Stimulated activated effector memory CD8-positive, alpha-beta T cell treated with anti-CD3 and anti-CD28 coated beads, Interleukin-12 subunit alpha, Interleukin-12 subunit beta, amount 100 ng/mL, for 72 hours (primary cell): Measurements from ENCODE around the gene LSR.
"Not testable (repeated sequence)": the region's sequence is repeated elsewhere in the genome, so short reads cannot be mapped to it uniquely, and the experiment has no call there.

Experiments
- ATAC-seq: fragments of 150-1000 bp; cut with Tn5 transposase; 2 replicates; pipeline ENCODE4 v1.10.0; 2021
- DNase-seq, 2 donors: peaks; one replicate each; pipeline ENCODE4 v3.0.0; 2021 to 2022; ENCODE audit warnings: low spot score in 2 of 2
- H3K27ac Mint-ChIP-seq: one replicate; pipeline ENCODE4 v1.8.0; 2022; ENCODE audit warnings: mild to moderate bottlenecking, mixed read lengths
- H3K36me3 Mint-ChIP-seq: one replicate; pipeline ENCODE4 v1.8.0; 2022; ENCODE audit warnings: mild to moderate bottlenecking, mixed read lengths
- H3K4me1 Mint-ChIP-seq: one replicate; pipeline ENCODE4 v1.8.0; 2022; ENCODE audit warnings: mixed read lengths
- H3K4me3 Mint-ChIP-seq: one replicate; pipeline ENCODE4 v1.8.0; 2022; ENCODE audit warnings: mild to moderate bottlenecking, mixed read lengths
- H3K9me3 Mint-ChIP-seq: one replicate; pipeline ENCODE4 v1.8.0; 2022; ENCODE audit warnings: mixed read lengths

Gene LSR

DNA sequence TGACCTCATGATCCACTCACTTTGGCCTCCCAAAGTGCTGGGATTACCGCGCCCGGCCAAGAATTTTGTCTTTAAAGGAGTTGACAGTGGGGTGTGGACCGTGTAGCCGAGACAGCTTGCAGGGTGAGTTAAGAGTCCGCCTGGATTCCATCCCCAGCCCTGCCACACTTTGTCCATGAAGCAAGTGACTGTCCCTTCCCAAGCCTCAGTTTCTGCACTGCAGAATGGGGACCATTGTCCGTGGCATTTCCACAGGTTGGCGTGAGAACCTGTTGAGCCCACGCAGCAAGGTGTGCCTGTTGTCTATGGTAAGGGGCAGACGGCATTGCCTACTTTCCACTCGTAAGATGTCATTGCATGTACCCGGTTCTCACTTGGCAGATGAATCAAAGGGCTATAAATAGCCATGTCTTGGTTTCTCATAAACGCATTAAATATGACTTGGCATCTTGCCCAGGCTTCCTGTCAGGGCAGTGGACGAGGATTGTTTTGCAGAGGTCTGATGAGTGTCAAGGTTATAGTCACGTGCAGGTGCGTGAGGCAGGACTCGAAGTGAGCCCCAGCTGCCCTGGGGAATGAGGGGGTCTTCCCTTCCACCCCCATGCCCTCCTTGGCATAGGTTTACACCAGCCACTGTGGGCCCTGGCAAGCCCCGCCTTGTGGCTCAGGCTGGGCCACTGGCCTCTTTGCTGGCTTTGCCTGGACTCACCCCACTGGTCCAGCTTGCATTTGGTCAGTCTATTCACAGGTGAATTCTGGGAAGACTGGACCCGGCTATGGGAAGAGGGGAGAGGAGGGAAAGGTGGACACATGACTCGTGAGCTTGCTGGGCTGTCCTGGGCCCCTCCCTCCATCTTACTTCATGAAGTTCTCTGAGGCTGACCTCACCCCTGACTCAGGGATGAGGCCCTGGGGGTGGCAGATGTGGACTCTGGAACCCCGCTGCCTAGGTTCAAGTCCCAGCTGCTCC is 34.9 kb upstream of the LSR start:
- ATAC-seq (peak; percentile 87), DNase-seq (peak; percentile 57 to 82)
- H3K27ac Mint-ChIP-seq = peak overlapping the region; percentile 97
- no peaks in the 10 kb centered on the region for H3K9me3 Mint-ChIP-seq
- H3K36me3 Mint-ChIP-seq = peaks cover 27% of the 10 kb centered on the region
- H3K4me1 Mint-ChIP-seq = peaks cover 64% of the 10 kb centered on the region
- H3K4me3 Mint-ChIP-seq = peak overlapping the region; percentile 64

DNA sequence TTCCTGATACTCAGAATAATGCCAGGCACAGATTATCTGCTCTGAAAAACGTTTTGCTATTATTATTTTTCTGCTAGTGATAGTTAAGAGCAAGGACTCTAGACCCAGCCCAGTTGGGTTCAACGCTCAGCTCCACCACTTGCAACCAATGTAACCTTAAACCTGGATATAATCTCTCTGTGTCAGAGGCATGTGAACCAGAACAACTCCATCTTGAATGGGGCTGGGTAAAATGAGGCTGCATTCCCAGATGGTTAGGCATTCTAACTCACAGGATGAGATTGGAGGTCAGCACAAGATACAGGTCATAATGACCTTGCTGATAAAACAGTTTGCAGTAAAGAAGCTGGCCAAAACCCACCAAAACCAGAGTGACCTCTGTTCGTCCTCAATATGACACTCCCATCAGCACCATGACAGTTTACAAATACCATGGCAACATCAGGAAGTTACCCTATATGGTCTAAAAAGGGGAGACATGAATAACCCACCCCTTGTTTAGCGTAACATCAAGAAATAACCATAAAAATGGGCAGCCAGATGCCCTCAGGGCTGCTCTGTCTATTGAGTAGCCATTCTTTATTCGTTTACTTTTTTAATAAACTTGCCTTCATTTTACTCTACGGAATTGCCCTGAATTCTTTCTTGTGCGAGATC is 33.9 kb upstream of the LSR start:
- Mint-ChIP-seq H3K9me3 (peaks cover 4% of the 10 kb centered on the region), H3K36me3 (peaks cover 27% of the 10 kb centered on the region), H3K4me1 (peaks cover 64% of the 10 kb centered on the region), H3K27ac (peak overlapping the region; percentile 97), H3K4me3 (no peak overlapping the region)
- ATAC-seq (no peak), DNase-seq (no peak)

DNA sequence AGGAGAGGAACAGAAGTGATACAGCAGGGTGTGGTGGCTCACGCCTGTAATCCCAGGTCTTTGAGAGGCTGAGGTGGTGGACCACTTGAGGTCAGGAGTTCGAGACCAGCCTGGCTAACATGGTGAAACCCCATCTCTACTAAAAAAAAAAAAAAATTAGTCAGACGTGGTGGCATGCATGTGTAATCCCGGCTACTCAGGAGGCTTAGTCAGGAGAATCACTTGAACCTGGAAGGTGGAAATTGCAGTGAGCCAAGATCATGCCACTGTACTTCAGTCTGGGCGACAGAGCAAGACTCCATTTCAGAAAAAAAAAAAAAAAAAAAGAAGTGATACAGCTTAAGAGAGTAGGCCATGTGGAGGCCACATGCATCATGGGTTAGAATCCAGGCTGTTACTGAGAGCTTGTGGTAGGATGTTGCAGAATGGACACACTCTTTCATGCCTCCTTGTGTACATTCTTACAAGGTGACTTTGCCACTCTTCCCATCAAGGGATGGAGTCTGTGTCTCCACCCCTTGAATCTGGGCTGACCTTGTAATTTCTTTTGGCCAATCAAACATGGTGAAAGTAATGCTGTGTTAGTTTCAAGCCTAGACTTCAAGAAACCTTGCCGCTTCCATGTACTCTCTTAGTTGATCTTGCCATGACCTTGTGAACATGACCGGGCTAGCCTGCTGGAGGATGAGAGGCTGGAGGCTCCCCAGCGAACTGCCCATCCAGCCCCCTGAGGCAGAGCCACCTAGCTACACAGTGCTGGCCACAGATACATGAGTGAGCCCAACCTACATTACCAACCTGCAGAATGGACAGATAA is 32.6 kb upstream of the LSR start:
- no peak for DNase-seq
- peaks cover 4% of the 10 kb centered on the region for H3K9me3 Mint-ChIP-seq
- ATAC-seq = no peak
- peaks cover 20% of the 10 kb centered on the region for H3K36me3 Mint-ChIP-seq
- H3K4me3 Mint-ChIP-seq = no peak overlapping the region
- peaks cover 56% of the 10 kb centered on the region for H3K4me1 Mint-ChIP-seq
- H3K27ac Mint-ChIP-seq = peak overlapping the region; percentile 80

DNA sequence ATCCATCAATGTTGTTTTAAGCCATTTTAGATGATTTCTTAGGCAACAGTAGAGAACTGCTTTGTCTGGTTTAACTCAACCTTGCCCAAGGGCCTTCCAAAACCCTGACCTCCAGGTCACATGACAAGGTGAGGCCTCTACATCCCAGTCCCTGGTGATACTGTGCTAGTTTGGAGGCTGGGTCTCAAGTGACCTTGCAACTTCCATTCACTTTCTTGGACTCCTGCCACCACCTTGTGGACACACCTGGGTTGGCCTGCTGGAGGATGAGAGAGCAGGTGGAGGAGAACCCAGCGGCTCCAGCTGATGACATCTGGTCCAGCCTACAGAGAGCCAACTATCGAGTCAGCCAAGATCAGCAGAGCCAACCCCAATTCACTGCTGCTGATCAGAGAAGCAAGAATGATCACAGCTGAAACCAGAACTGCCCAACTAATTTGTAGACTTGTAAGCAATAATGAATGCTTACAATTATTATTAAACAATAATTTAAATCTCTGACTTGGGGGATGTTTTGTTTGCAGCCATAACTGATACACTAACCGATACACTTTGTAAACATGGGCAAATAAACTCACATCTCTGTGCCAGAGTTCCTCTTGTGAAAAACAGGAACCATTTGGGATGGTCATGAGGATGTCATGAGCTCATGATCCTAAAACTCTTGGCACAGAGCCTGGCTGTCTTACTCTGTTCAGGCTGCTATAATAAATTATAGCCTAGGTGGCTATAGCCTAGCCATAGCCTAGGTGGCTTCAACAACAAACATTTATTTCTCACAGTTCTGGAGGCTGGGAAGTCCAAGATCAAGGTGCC is 31.8 kb upstream of the LSR start:
- peaks cover 47% of the 10 kb centered on the region for H3K4me1 Mint-ChIP-seq
- DNase-seq = no peak
- H3K9me3 Mint-ChIP-seq = peaks cover 4% of the 10 kb centered on the region
- H3K36me3 Mint-ChIP-seq = peaks cover 13% of the 10 kb centered on the region
- no peak overlapping the region for H3K4me3 Mint-ChIP-seq
- H3K27ac Mint-ChIP-seq = peak overlapping the region; percentile 80
- no peak for ATAC-seq

DNA sequence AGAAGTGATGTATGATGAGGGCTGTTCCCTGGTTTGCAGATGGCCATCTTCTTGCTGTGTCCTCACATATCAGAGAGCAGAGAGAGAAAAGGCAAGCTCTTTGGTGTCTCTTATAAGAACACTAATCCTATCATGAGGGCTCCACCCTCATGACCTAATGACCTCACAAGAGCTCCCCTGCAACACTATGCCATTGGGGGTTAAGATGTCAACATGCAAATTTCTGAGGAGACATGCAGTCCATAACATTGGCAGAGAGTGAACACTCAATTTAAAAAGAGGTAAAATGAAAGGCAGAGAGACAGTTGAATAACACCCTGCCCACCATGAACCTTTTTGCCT is 31.2 kb upstream of the LSR start:
- Mint-ChIP-seq H3K4me1 (peaks cover 45% of the 10 kb centered on the region), H3K36me3 (peaks cover 7% of the 10 kb centered on the region), H3K27ac (no peak overlapping the region), H3K9me3 (peaks cover 4% of the 10 kb centered on the region), H3K4me3 (no peak overlapping the region)
- ATAC-seq = no peak
- no peak for DNase-seq

DNA sequence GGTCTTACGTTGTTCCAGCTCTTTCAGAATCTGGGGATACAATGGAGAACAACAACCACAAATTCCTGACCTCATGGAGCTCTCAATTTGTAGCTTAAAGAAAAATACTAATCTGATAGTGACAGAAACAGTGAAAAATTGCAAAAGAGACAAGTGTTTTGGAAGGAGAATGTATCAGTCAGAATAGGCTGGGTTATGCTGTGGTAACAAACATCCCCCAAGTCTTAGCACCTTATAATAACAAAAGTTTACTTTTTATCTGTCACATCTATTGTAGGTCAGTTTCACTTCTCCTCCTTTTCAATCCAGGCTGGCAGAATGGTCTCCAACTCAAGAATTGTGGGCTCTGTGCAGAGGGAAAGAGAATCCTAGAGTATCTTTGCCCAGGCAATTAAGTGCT is 29.8 kb upstream of the LSR start:
- ATAC-seq = no peak
- Mint-ChIP-seq H3K4me1 (peaks cover 39% of the 10 kb centered on the region), H3K36me3 (peaks cover 2% of the 10 kb centered on the region), H3K27ac (no peak overlapping the region), H3K9me3 (peaks cover 4% of the 10 kb centered on the region), H3K4me3 (no peak overlapping the region)
- DNase-seq = no peak

DNA sequence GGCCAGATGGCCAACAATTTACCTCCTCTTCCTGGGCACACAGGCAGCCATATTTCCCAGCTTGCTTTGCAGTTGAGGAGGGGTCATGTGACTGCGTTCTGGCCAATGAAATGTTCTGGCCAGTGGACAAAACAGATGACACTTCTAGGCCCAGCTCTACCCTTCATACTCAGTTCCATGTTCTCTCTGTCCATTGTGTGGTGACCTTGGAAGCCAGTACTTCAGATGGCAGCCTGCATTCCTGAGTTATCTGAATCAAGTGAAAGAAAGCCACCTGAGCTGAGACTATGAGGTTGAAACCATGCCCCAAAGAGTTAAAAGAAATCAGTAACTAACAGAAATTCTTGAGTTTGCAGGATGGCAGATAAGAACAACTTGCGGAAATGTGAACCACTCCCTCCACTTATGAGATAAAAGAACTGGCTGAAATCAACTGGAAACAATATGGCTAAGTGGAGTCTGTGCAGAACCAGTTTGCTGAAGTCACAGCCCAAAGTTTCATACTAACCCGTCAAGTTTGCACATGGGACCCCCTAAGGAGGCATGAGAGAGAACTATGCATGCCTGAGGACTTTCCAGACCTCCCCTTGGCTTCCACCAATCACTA is 28.4 kb upstream of the LSR start:
- H3K9me3 Mint-ChIP-seq = peaks cover 4% of the 10 kb centered on the region
- H3K27ac Mint-ChIP-seq = no peak overlapping the region
- no peaks in the 10 kb centered on the region for H3K36me3 Mint-ChIP-seq

DNA sequence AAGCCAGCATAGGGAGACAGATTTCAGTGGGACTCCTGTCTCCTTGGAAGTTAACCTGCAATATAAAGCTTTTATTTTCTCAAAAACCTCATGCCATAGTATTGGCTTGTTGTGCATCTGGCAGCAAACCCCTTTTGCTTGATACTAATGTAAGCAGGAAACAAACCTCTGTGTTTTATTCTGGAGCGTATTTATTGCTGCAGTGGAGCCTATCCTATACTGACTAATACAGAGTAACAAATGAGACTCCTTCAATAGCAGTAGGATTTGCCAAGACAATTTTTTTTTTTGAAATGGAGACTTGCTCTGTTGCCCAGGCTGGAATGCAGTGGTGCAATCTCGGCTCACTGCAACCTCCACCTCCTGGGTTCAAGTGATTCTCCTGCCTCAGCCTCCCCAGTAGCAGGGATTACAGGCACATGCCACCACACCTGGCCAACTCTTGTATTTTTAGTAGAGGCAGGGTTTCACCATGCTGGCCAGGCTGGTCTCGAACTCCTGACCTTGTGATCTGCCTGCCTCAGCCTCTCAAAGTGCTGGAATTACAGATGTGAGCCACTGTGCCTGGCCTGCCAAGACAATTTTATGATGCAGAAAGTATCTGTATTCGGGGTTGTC is 27.7 kb upstream of the LSR start:
- H3K4me3 Mint-ChIP-seq, H3K36me3 Mint-ChIP-seq, H3K27ac Mint-ChIP-seq, H3K9me3 Mint-ChIP-seq, ATAC-seq, DNase-seq: not testable (repeated sequence)
- peaks cover 20% of the 10 kb centered on the region for H3K4me1 Mint-ChIP-seq

More for the DNA sequence above, 28.4 kb upstream of the LSR start:
- DNase-seq = no peak
- Mint-ChIP-seq H3K4me3 (no peak overlapping the region), H3K4me1 (peaks cover 26% of the 10 kb centered on the region)
- no peak for ATAC-seq

DNA sequence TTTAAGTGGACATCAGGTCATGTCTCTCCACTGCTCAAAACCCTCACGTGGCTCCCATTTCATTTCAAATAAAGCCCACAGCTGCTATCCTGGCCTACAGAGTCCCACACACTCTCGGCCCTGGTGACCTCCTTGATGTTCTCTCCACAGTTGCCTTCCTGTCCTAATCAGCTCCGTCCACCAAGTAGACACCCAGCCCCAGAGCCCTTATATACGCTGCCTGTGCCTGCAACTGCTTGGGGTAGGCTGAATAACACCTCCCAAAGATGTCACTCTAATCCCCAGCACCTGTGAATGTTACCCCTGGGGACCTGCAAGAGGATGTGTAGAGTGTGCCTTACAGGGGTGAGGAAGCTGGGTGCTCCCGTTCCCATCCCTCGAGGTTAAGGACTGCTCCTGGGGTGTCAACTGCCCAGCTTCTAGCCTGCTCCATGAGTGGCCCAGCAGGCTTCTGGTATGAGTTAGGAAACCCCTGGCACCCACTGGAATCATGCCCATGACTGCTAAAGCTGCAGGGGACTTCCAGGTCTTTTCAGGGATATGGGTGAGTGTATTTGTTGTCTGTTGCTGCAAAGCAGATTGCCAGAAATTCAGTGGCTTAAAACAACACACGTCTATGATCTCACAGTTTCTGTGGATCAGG is 26.3 kb upstream of the LSR start:
- Mint-ChIP-seq H3K4me1 (peaks cover 10% of the 10 kb centered on the region), H3K9me3 (peaks cover 4% of the 10 kb centered on the region), H3K36me3 (no peaks in the 10 kb centered on the region), H3K27ac (no peak overlapping the region), H3K4me3 (no peak overlapping the region)
- ATAC-seq = no peak
- DNase-seq = no peak

DNA sequence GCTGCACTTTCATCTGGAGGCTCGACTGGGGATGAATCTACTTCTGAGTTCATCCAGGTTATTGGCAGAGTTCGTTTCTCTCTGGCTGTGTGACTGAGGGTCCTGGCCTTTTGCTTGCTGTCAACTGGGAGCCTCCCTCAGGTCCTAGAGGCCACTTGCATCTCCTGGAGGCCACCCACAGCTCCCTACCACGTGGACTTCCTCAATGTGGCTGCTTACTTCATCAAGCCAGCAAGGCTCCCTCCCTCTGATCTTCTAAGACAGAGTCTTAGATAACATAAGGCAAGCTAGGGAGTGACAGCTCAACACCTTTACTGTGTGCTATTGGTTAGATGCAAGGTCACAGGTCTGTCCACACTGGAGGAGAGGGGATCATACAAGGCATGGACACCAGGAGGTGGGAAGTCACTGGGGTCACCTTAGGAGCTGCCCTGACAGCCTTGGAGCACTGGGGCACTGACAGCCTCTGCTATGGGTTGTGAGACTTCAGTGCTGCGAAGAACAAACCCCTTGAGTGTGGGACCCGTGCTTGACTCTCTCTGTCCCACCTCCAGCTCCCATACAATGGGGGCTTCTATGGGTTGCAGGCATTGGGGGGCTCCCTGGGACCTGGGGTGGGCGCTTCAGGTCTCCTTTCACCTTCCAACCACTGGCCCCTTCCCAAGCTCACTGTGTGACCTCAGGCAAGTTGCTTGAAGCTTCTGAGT is 25.6 kb upstream of the LSR start:
- ATAC-seq (no peak), DNase-seq (no peak)
- no peak overlapping the region for H3K4me3 Mint-ChIP-seq
- H3K4me1 Mint-ChIP-seq = peaks cover 10% of the 10 kb centered on the region
- no peaks in the 10 kb centered on the region for H3K36me3 Mint-ChIP-seq
- peak overlapping the region; percentile 6 for H3K27ac Mint-ChIP-seq
- peaks cover 4% of the 10 kb centered on the region for H3K9me3 Mint-ChIP-seq

DNA sequence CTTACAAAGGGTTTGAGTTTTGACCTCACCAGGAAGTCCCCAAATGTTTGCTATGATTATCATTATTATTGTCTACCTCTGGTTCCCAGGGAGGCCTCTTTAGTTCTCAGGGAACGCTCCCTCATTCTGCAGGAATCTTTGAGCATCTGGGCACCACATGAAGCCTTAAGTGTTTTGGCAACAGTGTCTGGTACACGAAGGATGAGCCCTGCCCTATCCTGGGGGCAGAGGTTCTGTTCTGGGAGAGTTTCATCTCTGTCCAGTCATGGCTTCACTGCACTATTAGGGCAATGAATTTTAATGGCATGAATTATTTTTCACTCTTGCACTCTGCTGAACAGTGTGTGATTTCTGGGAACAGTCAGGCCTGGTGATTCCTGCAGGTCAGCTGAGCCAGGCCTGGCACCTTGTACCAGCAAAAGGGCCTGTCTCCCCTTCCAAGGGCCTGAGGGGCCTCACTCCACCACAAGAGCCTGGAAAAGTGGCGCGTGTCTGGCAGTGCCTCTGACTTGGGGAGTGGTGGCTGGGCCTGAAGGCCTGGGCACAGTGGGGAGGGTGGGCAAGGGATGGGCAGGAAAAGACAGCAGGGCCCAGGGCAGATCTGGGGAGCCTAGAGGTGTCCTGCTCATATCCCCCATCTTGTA is 24.8 kb upstream of the LSR start:
- Mint-ChIP-seq H3K27ac (peak overlapping the region; percentile 6), H3K4me3 (no peak overlapping the region), H3K36me3 (no peaks in the 10 kb centered on the region), H3K9me3 (peaks cover 4% of the 10 kb centered on the region), H3K4me1 (peaks cover 10% of the 10 kb centered on the region)
- ATAC-seq = no peak
- DNase-seq = no peak

DNA sequence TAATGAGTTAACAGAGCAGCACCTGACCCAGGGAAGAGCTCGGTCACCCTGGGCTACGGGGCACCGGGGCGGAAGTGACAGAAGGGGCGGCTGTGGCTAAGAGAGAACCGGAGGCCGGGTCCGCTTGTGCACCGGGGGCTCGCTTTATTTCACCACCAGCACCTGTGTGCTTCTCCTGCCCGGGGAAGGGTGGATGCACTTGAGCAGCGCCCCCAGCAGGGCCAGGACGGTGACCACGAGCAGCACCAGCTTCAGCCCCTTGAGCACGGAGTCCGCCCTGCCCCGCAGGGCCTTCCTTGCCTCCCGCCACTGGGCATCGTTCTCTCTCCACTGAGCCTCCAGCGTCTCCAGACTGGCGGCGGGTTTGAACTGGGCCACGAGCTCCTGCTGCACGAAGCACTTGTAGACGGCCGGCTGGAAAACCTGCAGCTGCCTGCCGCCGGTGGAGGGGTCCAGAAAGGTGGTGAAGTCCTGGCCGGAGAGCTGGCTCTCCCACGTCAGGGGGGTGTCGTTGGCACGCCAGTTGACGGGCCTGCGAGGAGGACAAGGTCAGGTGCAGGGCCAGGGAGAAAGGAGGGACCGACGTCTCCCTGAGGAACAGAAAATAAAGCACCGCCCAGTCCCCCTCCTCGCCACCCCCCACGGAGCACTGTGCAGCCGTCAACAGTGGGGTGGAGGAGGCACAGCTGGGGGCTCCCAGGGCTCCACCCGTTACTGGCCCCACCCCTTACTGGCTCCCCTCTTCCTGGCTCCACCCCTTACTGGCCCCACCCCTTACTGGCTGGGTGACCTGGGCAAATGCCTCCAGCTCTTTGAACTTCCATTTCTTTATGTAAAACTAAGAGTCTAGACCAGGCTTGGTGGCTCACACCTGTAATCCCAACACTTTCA is 23.9 kb upstream of the LSR start:
- peaks cover 4% of the 10 kb centered on the region for H3K36me3 Mint-ChIP-seq
- H3K4me1 Mint-ChIP-seq = peaks cover 10% of the 10 kb centered on the region
- H3K9me3 Mint-ChIP-seq = no peaks in the 10 kb centered on the region
- no peak for DNase-seq
- H3K4me3 Mint-ChIP-seq = no peak overlapping the region
- no peak overlapping the region for H3K27ac Mint-ChIP-seq
- ATAC-seq = peak; percentile 58
